HG03097 (cell line): Measurements from ENCODE around the gene SEPTIN11.

Experiments used
- ATAC-seq: cut with Tn5 transposase; IDR thresholded peaks from one replicate; pipeline ENCODE4 v1.9.1; 2021; ENCODE audit not compliant: unreplicated experiment, low FRiP score

Gene SEPTIN11

DNA sequence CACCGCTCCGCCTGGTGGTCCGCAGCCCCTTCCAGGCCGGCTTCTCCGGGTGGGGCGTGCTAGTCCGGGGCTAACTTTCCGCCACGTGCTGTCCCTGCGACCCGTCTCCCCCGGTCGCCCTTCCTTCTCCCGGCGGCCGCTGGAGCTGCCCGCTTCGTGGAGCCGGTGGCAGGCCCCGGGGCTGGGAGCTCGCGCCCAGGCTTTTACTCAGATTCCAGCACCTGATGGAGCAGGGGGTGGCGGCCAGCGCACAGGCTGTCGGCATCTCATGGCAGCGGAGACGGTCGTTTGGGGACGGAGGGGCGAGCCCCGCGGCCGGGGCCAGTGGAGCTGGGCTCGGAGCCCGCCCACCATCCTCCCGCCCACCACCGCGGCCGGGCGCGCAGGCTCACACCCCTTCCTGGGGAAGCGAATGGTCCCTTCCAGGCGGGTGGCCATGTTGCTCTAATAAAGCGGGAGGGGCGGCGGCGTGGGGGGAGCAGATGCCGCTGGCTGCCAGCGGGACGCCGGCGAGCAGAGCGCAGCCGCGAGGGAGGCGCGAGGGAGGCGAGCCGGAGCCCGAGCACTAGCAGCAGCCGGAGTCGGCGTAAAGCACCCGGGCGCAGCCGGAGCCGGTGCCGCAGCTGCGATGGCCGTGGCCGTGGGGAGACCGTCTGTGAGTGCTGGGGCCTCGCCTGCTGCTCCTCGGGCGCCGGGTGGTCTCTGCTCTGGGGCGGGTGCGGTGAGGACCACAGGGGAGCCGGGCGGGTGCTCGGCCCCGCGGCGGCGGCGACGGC, at the start of gene SEPTIN11:
TSS of gene SEPTIN11 (plus strand) at position 477 of the 776 bp plus-strand sequence. CDS start at position 629, 152 bp downstream.
- ATAC-seq: peak; percentile 66

DNA sequence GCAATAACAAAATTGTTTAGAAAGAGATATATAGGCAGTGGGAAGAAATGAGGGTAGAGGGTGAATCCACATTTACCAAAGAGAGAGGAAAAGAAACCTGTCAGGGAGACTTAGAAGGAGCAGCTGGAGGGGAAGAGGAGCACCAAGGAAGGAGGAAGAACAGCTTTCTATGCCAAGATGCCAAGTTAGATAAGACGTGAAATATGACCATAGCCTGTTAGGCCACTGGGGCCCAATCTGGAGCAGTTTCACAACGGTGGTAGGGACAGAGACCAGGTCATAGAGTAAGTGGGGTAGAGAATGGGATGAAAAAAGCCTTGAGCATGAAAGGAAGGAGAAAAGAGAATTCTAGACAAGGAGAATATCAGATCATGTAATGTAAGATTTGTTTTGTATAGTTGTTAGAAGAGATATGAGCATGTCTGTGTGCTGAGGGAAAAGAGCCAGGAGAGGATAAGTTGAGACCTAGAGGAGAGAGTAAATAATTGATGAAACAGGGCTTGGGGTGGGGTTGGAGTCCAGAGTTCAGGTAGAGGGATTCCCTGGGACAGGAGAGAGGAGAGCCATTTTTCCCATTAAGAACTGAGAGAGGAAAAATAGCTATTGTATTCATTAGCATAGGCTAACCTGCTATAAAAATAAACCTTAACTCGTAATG, 47.2 kb upstream of the SEPTIN11 start:
- ATAC-seq: no peak

DNA sequence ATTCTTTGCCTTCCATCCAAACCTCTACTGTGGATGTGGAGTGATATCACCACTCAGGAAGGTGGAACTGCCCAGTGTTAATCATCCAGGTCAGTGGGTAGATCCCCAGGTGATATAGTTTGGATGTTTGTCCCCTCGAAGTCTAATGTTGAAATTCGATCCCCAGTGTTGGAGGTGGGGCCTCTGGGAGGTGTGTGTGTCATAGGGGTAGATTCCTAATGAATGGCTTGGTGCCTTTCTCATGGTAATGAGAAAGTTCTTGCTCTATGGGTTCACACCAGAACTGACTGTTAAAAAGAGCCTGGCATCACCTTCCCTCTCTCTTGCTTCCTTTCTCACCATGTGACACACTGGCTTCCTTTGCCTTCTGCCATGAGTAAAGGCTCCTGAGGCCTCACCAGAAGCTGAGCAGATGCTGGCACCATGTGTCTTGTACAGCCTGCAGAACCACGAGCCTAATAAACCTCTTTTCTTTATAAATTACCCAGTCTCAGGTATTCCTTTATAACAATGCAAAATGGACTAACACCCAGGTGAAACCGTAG, 44.8 kb upstream of the SEPTIN11 start:
- ATAC-seq: no peak

DNA sequence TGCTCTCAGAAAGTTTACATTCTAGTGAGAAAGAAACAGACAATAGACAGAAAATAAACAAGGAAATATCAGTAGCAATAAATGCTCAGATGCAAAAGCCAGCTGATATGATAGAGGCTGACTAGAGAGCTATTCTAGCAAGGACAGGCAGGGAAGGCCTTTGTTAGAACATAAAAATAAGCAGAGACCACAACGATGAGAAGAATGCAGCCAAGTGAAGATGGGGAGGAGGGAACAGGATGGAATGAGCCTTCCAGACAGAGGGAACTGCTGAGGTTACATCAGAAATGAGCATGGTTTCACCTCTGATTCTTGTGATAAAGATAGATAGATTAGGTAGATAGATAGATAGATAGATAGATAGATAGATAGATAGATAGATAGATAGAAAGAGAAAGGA, 44.0 kb upstream of the SEPTIN11 start:
- ATAC-seq: no peak

DNA sequence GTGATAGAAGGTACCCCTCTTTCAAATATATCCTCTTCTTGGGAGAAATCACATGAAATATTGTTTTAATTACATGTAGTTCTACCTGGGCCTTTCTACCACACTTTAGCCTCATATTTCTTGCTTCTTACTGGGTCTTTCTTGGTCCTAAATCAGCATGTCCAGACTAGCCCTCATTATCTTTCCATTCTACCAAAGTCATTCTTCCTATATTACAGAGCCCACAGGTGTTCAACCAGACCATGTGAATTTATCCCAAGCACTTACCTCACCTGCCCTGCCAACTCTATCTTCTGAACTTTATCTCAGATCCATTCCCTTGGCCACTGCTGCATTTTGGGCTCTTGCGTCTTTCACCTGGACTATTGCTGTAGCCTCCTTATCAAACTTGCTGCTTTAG, 39.8 kb upstream of the SEPTIN11 start:
- ATAC-seq: no peak

DNA sequence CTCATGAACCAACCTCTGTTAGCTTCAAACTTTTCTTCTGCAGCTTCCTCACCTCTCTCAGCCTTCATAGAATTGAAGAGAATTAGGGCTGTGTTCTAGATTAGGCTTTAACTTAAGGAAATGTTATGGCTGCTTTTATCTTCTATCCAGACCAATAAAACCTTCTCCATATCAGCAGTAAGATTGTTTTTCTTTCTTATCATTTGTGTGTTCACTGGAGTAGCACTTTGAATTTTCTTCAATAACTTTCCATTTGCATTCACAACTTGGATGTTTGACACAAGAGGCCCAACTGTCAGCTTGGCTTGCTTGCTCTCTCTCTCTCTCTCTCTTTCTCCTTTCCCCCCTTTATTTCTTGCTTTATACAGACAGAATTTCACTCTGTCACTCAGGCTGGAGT, 28.8 kb upstream of the SEPTIN11 start:
- ATAC-seq: no peak

DNA sequence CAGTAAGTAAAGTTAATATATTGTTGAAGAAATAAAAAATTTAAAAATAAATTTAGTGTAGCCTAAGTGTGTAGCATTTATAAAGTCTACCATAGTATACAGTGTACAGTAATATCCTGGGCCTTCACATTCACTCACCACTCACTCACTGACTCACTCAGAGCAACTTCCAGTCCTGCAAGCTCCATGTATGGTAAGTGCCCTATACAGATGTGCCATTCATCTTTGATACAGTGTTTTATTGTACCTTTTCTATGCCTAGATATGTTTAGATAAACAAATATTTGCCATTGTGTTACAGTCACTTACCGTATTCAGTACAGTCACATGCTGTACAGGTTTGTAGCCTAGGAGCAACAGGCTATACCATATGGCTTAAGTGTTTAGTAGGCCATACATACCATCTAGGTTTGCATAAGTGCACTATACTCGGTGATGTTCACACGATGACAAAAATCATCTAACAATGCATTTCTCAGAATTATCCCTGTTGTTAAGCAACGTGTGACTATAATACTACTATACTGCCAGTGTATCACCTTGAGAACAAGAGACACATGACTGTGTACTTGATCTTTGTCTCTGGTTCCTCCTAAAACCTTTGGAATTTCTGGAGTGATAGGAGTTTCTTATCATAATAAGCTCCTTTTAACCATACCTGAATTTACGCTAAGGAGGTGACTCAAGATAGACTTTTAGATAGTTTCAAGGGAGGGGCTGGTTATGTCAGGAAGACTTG, 25.8 kb upstream of the SEPTIN11 start:
- ATAC-seq: no peak

DNA sequence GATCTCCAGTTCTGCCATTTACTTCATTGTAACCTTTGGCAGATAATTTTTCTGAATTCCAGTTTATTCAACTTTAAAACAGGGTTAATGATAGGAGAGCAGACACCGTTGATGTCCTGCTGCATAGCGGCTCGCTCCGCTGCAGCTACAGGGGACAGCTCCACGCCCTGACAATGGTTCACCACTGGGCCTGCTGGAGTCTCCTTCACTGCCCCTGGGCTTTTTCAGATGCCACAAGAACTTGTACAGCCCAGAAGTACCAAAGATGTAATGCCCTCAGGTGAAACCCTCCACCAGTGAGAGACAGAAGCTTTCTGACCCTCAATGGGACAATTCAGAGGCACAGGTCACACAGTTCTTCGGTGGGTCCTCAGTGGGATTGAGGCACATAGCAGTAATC, 22.7 kb upstream of the SEPTIN11 start:
- no peak for ATAC-seq

DNA sequence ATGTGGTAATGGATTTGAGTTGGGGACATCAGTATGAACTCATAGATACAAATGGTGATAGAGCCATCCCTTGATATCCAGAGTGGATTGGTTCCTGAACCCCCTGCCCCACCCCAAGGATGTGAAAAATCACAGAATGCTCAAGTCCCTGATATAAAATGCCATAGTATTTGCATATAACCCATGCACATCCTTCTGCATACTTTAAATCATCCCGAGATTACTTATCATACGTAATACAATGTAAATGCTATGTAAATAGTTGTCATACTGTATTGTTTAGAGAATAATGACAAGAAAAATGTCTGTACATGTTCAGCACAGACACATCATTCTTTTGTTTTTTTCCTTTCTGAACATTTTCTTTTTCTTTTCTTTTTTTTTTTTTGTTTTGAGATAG, 18.9 kb upstream of the SEPTIN11 start:
- no peak for ATAC-seq

DNA sequence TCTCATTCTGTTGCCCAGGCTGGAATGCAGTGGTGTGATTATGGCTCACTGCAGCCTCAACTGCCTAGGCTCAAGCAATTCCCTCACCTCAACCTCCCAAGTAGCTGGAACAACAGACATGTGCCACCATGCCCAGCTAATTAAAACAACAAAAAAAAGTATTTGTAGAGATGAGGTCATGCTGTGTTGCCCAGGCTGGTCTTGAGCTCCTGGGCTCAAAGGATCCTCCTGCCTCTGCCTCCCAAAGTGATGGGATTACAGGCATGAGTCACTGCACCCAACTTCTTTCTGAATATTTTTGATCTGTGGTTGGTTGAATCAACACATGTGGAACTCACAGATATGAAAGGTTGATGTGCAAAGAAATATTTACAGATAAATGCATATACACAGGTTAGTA, 18.5 kb upstream of the SEPTIN11 start:
- ATAC-seq: no peak

DNA sequence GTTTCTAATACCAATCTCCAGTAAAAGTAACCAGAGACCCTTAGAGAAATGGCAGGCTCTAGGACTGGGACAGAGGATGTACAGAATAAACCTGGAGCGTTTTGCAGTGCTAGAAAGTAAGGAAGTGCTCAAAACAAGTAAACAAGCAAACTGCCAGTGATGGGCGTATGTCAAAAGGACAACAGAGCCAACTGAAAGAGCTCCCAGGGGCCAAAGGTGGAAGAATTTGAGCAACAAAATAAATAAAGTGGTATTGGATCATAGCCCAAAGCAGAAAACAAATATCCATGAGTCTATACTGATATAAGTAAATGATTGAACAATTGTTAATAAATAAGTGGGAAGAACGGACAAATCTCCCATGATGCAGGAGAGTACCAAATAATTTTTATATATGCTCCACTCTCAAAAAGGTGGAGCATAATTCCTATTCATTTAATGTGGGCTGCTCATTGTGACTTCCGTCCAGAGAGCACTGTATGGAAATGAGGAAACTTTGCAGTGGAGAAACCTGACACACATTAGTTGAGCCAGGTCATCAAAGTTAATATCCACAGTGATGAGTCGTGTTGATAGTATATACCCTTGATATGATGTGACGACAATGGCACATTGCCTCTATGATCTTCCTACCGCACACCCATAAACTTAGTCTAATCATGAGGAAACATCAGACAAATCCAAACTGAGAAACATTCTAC, 17.8 kb upstream of the SEPTIN11 start:
- no peak for ATAC-seq

DNA sequence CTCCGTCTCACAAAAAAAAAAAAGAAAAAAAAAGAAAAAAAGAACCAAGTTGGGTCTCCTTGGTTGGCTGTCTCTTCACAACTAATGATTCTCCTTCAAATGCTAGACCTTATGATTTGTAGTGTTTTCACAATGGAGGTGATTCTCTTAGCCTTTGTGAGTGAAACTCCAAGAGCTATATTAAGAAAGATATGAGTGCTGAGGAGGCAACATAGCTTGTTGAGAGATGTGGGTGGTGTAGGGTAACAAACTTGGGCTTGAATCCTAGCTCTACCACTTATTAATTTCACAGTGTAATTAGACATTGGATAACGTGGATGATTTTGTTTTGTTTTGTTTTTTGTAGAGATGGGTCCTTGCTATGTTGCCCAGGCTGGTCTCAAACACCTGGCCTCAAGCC, 10.4 kb upstream of the SEPTIN11 start:
- ATAC-seq: no peak

DNA sequence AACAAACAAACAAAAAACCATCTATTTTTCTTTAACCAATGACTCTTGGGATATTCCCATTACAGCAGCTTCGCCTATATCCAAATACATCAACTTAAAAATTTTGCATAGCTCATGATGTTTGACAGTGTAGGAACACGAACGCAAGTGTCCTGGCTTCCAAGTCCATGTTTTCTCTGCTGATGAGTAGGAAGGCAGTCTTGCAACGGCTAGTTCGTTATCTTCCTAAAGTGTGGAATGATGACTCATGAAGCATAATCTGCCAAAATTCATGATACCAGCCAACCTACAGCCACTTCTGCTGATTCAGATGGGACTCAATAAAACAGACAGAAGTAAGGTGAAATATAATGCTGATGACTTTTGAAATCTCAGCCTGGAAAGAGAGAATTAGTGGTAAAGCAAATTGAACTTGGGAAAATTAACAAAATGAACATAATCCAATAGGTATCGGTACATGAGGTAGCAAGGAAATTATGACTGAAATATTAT, 6.4 kb upstream of the SEPTIN11 start:
- no peak for ATAC-seq

DNA sequence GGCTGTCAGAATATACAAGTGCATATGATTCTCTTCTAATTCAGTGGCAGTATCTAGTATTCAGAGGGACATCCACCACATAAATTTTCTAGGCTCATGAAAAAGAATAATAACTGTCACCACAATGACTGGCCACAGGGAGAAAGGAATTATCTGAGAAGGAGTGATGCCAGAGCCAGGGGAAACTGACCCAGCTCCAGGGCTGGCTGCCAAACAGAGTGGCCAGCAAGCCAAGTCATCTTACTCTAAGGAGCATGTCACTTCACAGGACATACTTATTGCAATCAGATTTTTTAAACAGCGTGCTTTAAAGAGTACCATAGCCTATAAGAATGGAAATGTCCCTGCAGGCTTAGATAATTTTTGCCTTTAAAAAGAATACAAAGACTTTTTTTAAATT, 5.8 kb upstream of the SEPTIN11 start:
- no peak for ATAC-seq

DNA sequence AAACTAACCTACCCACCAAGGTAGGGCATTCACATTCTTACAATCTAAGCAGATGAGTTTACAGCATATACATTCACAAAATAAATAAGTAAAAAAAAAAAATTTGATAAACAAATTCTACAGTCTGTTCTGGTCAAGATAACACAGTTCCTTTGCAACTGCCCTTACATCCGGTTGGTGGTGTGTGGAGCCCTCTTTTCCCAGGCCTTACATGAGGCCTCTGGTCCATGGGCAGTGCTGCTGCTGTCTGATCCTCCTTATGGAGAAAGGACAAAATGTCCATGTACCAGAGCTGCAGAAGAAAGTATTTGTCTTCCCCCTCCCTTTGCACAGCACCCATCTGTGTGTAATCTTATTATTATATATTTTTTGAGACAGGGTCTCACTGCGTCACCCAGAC, 2.2 kb upstream of the SEPTIN11 start:
- no peak for ATAC-seq

DNA sequence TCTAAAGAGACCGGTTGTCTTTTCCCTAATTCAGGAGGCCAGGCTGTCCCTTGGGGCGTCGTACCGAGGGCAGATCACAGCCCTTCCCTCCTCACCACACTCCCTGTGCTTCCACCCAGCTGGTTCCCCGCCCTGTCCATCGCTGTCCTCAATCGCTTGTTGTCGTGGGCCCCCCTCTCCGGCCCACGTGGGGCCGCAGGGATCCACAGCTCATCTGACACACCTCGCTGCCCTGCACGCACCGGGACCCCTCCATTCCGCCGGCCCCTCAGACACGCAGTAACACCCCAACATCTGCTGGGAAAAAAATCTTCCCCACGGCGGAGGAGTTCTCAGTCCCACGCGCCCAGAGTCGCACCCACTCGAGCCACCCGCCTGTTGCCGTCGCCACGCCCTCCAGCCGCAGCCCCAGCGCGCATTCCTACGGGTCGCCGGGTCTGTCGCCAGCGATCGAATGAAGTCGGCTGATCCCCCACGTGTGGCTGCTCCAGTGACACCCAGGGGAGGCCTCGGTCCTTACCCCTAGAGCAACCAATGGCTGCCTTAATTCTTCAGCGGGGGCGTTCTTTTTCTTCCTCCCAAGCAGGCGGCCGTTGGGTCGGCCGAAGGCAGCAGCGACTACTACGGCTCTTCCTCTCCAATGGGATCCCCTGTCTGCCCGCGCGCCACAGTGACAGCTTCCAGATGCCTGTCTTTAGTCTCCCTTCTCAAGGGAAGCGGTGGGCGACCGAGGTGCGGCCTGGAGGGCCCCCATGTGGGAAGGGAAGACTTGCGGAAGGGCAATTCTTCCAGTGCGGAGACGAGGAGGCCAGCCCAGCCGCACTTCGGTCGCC, 893 bp upstream of the SEPTIN11 start:
- ATAC-seq: peak; percentile 46

DNA sequence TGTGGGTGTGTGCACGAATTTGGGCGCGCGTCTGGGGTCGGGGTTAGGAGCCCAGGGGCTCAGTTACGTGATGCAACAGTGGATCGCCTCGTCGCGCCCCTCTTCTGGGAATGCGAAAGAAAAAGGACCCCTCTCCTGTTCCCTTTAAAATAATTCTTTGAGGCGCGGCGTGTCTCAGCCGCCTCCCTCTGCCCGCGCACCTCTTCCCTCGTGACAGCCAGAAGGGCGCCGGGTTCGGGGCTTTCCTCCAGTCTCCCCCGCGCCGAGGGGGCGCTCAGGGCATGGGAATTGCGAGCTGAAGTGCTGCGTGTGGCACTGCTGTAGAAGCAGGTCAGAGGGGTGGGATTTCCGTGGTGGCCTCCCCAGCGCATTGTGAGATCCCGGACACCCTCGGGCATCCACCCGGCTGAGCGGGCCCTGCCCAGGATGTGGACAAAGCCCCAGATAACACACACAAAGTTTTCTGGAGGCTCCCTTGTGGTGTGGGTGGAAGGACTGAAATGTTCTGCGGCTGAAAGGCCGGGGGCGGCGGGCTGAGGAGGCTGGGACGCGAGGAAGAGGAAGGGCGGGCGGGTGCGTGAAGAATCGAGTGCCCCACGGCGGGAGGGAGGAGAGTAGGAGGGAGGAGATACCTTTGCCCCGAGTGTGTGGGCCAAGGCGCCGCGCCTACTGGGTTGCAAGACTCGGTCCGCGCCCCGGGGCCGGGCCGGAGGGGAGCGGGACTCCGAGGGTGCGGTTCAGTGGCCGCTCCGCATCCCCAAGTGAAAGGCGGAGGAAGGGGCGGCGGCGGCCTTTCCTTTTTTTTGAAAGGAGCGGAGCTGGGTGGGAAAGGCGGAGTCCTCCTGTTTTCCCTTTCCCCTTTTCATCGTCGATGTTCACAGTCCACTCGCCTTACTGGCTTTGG, 752 bp downstream of the SEPTIN11 start:
- peak; percentile 18 for ATAC-seq

DNA sequence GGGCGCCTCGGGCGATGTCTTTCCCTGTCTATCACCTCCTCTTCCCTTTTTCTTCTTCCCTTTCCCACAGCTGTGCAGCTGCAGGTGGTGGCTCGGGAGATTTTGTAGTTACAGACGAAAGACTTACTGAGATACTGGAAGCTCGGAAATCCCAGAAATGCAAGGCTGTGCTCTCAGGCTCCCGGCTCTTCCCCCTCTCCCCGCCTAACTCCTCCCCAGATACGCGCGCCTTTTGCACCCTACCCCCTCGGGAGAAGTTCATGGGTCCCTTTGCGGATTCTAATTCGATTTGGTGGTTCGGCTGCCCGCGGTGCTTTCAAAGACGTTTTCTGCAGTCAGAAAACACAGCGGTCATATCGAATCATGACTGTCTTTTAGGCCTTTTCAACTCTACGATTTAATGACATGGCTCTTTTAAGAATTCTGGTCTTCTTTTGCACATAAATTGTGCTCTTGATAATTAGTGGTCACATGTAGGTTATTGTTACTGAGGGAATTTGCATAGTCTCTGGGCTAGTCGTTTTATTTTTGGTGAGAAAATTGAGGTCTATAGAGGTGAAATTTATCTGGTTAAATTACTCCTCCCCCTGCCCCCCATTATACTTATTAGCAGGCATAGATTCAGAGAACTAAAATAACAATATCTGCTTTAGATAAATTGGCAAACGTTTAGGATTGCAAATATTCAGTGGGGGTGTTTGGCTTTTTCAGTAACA, 1.6 kb downstream of the SEPTIN11 start:
- ATAC-seq: no peak
